HG03108 (cell line): Measurements from ENCODE around the gene SEC22C.
"Not testable (repeated sequence)": the region's sequence is repeated elsewhere in the genome, so short reads cannot be mapped to it uniquely, and the experiment has no call there.

ENCODE experiments used
- ATAC-seq: cut with Tn5 transposase; IDR thresholded peaks from one replicate; pipeline ENCODE4 v1.9.1; 2021; ENCODE audit warnings: moderate library complexity; ENCODE audit not compliant: unreplicated experiment

The SEC22C gene

DNA sequence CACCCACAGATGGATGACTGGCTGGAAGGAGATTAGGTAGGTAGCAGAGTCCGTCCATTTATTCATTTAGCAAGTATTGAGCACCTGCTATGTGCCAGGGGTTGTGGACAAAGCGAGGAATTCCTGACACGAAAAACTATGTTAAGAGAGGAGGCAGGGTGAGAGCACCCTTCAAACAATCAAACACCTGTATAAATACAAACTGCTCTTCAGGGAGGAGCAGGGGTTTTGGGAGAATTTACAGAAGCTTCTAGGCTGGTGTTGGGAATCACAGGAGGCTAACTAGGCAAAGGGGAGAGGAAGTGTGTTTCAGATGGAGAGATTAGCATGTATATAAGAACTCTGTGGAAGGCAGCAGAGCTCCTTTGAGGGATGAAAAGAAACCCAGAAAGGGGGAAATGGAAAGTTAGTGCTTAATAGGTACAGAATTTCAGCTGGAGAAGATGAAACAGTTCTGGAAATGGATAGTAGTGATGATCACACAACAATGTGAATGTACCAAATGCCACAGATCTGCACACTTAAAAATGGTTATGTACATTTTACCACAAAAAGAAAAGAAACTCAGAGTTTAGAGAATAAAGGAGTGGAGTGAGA is 805 bp upstream of the SEC22C start:
- ATAC-seq, result no peak

DNA sequence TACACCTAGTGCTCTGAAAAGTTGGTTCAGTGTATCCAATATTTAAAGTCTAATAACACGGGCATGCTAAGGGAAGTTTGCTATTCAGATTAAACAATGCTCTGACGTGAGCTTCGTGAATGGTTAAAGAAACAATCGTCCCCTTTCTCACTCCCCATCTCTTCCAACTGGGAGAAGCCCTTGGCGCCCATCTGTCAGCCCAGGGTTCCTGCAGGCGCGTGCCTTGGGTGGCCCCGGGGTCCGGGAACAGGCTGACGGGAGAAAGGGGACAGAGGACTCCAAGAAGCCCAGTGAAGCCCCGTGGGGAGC is 413 bp downstream of the SEC22C start:
- no peak for ATAC-seq

DNA sequence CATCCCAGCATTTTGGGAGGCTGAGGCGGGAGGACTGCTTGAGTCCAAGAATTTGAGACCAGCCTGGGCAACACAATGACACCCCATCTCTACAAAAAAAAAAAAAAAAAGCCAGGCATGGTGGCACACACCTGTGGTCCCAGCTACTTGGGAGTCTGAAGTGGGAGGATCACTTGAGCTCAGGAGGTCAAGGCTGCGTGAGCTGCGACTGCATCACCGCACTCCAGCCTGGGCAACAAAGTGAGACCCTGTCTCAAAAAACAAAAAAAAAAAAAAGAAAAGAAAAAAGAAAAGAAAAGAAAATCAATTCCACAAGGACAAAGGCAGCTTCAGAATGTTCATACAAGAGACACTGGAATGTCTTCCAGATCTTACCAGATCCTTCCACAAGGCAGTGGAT is 2.4 kb downstream of the SEC22C start:
- ATAC-seq, result not testable (repeated sequence)

DNA sequence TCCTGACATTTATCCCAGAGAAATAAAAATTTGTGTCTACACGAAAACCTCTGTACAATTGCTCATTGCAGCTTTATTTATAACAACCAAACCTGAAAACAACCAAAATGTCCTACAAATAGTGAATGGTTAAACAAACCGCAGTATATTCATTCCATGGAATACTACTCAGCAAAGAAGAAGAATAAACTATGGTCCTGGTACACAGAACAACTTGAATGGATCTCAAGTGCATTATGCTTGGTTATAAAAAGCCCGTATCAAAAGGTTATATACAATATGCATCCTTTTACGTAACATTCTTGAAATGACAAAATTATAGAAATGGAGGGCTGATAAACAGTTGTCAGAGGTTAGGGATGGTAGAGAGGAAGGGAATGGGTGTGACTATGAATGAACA is 3.7 kb downstream of the SEC22C start:
- ATAC-seq, result no peak

DNA sequence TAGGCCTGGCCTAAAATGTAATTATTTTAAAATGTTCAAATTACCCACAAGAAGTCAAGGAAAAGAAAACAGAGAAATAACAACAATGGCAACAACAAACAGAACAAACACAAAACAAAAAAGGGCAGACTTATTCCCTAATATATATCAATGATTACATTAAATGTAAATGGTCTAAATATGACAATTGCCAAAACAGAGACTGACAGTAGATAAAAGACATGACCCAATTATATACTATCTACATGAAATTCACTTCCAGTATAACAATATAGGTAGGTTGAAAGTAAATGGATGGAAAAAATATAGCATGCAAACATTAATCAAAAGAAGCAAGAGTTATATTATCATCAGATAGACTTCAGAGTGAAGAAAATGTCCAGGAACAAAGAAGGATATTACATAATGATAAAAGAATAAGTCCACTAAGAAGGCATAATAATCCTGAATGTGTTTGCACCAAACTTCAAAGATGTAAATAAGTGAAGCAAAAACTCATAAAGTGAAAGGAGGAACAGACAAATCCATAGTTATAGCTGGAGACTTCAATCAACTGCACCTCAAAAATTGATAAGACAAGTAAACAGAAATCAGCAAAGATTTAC is 6.5 kb downstream of the SEC22C start:
- ATAC-seq, result no peak

DNA sequence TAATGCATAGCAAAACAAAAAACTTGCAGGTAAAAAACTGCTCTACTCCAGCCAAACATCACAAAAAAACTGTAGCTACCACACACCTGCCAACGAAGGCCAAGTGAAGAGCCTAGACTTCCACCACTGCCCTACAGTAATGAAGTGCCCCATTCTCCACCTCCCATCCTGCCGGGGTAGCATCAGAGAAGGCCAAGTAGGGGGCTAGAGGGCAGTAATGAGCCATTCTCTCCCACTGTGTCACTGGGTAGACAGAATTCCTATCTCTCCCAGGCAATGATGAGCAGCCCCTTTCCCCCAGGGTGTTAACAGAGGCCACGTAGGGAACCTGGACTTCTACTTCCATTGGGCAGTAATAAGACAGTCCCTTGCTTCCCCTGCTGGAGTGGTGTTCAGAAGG is 9.5 kb downstream of the SEC22C start:
- ATAC-seq, result peak; percentile 76

DNA sequence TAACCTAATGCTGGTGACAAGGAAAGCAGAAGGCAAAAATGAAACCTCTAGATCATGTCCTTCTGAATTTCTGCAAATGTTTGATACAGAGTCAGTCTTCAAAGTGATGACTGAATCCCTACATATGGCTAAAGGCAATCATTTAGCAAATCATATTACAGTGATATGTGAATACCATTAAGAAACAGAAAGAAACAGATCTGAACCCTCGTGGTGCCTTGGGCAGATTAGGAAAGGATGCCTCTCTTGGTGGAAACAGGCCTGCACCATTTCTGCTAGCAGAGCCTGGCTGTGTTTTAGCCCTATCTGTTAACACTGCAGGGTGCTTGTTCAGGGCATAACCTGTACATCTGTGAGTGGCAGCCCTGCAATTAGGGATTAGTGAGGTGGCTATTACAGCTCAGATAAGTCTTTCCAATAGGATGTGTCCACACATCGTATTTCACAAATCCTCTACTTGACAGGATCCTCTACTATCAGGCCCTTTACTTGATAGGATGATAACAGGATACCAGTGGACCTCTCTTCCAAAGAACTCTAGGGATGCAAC is 12.1 kb downstream of the SEC22C start:
- no peak for ATAC-seq

DNA sequence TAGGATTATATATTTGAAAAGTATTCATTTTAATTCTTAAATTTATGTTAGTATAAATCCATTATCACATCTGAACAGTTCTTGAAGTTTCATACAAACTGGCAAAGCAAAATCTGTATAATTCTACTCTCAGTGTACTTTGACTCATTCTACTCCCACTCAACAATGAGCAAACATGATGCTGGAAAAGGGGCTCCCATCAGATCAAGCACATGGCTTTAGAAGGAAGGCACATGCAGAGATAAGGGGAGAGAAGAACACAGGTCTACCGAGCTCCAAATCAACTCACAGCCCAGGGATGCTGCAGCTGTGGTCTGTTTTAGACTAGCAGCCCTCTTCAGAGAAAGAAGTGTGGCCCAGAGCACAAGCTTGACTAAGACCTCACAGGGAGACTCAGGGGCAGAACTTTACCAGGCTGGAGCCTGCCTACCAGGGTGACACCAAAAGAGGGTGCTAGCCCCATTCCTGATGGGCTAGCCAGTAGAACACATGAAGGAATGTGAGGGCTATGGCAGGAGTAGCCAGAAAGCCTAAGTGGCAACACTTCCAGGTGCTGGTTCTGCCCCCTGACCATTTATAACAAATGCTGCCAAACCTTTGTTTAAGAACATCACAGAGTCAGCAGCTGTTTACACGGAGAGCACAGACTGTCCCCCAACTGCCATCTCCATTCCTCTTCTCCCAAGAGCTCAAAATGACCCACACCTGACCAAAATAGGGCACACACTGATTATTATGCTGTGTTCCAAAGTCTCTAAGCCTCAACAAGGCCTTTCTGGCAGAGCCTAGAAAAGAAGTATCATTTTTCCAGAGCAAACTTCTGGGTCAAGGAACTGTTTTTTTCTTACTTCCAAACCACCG is 19.5 kb downstream of the SEC22C start:
- ATAC-seq, result no peak

DNA sequence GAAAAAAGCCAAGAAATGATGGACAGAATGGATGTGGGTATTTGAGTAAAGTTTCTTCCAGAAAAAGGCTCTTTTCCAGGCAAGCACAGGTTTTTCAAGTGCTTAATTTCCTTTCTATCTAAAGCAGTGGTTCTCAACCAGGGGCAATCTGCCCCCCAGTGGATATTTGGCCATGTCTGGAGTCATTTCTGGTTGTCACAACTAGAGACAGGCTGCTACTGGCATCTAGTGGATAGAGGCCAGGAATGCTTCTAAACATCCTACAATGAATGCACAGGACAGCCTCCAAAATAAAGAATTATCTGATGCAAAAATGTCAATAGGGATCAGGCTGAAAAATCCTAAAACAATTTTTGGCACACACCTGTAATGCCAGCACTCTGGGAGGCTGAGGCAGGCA is 23.9 kb downstream of the SEC22C start:
- no peak for ATAC-seq

DNA sequence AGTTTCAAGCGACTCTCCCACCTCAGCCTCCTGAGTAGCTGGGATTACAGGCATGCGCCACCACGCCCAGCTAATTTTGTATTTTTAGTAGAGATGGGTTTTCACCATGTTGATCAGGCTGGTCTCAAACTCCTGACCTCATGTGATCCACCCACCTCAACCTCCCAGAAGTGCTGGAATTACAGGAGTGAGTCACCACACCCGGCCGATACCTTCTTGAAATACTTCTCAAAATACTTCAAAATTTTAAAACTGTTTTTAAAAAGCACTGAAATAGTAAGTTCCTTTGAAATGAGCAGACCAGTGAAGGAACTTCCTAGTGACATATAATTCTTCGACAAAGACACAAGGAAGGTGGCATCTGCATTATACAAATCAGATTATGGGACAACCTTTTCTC is 24.9 kb downstream of the SEC22C start:
- ATAC-seq, result not testable (repeated sequence)

DNA sequence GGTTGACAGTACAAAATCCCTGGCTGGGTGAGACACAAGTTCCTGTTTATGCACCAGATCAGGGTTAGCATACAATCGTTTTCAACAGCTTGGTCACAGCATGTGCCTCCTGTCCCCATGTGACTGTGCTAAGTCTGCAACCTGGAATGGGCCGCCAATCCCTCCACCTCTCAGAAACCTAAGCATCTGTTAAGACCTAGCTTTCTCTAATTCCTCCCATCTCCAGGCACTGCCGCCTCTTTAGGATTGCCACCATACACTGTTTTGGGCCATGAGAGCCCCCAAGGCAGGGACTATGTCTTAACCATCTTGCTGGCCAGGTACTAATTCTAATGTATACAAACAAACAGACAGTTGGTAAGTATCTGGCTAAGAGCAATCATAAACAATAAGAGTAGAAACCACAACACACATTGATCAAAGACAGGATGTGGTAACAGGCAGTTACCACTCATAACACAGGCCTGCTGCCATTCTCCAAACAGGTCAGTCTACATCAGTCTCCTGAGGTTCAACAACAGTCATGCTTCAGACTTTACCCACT is 25.6 kb downstream of the SEC22C start:
- ATAC-seq, result peak; percentile 81

DNA sequence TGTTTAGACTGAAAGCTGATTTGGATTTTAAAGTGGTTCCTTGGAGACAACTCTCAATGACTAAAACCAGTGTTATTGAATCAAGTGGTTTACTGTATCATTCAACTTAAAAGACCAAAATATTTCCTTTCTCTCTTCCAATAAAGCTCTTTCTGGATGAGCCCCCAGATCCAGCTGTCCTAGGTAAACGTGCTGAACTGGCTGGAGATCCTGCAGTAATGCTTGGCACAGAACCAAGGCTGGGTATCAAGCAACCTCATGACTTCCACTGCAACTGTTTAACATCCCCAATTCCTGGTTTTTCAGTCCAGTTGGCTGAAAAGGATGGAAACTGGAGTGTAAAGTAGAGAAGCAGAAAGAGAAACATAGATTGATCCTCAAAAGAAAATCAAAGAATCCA is 28.9 kb downstream of the SEC22C start:
- ATAC-seq, result no peak

DNA sequence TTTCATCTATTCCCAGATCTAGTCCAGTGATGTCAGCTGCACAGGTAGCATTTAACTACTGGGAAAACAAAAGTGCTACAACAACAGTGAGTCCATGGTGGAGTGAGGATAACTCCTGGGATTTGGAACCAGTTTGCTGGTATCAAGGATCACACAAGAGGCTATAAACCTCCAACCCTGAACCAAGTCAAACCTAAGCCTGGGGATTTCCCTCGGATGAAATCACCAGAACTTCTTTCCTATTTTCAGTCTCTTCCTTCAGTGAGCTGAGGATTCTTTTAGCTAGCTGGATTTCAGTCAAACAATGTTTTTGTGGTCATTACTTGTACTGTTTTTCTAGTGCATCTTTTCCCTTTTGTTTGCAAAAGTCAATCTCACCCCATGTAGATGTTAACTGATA is 31.5 kb downstream of the SEC22C start:
- no peak for ATAC-seq

DNA sequence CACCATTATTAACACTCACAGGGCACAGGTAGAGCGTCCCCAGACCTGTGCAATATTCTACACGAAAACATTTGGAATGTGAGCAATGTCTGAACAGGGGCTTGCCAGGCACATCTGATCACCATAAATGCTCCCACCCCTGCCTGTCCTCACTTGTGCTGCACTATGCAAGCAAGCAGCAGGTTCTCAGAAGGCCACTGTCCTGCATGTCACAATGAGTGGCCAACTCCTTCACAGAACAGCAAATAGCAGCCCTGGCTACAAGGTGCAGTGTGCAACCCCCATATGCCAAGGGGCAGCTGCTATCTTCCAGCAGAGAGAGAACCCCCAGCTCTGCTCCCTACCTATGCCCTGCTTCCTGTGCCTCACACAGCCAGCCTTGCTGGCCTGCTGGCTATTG is 32.6 kb downstream of the SEC22C start:
- ATAC-seq, result no peak

DNA sequence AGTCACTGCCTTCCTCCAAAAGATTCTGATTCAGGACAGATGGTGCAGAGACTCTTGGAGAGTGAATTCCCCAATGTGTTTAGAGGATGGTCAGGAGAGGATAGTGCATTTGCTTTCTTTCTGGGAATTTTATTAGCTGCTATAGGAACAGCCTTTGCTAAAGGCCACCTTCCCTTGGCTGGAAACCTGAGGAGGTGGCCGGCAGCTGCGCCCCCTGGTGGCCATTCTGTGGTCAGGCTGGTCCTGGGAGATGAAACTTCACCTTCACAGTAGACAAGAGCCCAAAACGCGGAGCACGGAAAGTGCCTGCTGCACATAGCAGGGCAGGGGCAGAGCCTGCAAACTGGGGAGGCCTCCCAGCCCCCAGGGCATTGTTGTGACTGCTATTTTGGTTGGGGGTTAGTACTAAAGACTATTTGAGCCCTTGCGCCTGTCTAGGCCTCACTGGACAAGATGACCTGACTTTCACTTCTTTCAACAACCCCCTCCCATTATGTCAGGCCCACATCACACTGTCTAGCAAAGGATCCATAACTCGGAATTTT is 34.3 kb downstream of the SEC22C start:
- ATAC-seq, result peak; percentile 54

DNA sequence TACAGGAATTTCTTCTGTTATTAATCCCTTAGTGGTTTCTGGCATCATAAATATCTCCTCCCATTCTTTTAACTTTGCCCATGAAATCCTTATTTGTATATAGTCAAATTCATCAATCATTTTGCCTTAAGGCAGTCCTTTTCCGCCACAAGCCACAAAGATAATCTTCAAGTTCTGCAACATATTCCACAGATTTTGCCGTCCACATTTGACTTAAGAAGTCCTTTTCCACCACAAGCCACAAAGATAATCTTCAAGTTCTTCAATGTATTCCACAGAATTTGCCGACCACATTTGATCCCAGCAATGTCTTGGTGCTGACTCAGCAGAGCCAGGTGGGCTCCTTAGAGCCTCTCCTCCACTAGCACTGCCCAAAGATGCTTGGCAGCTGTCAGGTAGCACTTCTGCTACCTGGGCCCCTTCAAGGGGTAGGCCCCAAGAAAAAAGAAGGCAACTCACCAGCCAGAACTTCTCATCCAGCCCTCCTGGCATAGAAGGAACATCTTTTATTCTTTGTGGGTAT is 35.0 kb downstream of the SEC22C start:
- ATAC-seq, result no peak

DNA sequence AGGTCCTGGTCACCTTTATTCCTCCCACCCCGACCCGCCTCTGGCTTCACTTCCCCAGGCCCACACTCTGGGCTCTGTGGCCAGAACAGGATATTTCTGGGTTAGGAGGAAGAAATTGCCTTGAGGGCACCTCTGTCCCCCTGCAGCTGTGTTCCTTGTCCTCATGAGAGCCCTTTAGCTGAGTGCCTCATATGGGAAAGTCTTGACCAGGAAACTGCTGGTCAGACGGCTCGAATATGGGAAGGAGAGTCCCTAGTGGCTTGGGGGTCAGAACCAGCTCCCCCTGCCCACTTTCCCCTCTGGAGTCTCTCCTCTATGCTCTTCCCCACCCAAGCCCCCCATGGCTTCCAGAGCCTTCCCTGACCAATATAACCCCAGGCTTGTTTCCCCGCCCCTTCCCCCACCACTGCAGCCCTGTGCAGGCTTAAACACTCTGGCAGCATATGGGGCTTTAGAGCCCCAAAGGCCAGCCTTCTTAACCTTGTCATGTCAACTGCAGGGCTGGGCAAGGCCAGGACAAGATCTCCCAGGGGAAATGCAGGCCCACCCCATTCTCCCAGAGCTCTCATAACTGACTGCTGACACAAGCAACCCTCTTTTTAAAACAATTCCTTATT is 36.4 kb downstream of the SEC22C start:
- no peak for ATAC-seq

DNA sequence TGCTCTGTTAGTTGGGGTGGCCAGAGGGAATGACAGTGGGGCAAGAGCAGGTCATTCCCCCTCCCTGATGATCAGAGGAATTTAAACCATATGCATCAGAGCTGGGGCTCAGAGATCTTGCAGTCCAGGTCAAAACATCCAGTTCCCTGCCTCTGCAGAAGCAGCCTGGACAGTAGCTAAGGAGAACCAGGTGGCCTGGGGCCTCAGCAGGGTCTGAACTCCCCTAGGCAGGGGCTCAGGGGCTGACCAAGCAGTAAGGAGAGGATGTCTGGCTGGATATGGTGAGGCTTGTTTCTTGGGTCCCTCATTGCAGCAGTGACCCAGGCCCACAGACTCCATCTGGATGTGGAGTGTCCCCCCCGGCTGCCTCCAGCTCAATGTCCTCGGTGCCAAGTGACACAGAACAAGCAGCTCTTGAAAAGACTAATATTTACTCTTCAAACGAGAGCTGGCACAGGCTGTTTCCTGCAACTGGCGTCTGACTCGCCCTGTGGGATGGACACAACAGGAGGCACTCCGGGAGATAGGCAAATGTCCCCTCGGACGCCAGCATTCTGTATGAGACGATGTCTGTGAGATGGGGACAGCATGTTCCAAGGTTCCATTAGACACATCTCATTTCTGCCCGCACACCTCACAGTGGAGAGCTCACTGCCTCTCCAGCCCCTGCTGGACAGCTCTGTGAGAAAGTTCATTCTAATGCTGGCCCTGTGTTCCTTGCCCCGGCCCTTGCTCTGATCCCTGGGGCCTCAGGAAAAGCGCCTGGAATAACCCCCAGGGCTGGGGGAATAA is 37.1 kb downstream of the SEC22C start:
- no peak for ATAC-seq

DNA sequence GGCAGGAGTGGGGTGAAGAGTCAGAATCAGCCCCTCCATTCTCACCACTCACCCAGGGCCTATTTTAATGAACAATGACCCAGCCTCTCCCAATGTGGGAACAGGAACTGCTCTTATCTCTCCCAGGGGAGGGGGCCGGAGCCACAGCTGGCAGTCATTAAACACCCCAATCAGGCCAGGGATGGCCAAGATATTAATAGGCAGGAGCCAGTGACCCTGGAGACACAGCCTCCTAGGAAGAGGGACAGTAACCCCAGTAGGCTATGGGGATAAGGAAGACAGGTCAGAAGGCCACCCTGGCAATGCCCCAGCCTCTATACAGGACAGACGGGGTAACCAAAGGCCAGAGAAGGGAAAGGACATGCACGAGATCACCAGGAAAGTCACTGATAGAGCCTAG is 40.7 kb downstream of the SEC22C start:
- no peak for ATAC-seq
